HG03565 (cell line): Measurements from ENCODE around the gene EXTL1.

Experiments
- ATAC-seq: cut with Tn5 transposase; IDR thresholded peaks from one replicate; pipeline ENCODE4 v1.9.1; 2021; ENCODE audit warnings: mild to moderate bottlenecking, moderate library complexity; ENCODE audit not compliant: unreplicated experiment

The EXTL1 gene

GRCh38 chr1:26041978-26042377, 20.4 kb downstream of the EXTL1 start:
- no peak for ATAC-seq

DNA sequence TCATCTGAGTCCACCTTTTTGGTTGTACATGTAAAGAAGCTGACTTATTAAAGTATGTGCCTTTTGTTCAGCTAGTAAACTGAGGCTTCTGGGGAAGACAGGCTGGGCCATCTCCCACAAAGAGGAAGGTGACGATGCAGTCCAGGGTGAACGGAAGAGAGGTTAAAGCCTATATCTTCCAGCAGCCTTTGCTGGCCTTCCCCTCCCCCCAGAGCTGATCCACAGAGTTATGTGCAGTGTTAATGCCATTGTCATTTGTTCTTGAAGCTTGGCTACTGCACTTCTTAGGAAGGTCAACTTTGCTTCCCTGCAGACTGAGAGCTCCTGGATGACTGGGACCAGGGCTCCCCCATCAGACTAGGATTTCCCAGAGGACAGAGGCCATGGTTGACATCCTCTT, 22.2 kb downstream of the EXTL1 start:
- no peak for ATAC-seq

DNA sequence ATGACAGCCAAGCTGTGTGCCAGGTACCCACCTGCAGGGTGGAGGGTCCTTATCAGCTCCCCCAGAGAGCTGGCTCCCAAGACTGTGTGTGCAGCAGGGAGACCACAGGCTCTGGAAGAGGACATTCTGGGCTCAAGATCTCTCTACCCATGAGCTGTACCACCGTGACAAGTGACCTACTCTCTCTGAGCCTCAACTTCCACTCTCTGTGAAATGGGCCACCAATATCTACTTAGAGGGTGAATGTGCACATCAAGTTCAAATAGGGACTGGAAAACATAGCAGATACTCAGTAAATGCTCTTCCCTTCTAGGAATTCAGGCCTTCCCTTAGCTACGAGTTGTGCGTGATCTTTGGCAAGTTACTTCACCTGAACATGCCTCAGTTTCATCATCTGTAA, 22.8 kb downstream of the EXTL1 start:
- ATAC-seq = no peak

GRCh38 chr1:26044971-26045721, 23.6 kb downstream of the EXTL1 start:
- no peak for ATAC-seq

- no peak for ATAC-seq
Observed at GRCh38 chr1:26045722-26046245, 24.2 kb downstream of the EXTL1 start, which contains the start of gene SLC30A2. Gene SLC30A2, minus strand, starts transcription at chr1:26046118. Its CDS starts 222 bp downstream, at chr1:26045896.

- no peak for ATAC-seq
Observed at GRCh38 chr1:26046246-26047095, 24.9 kb downstream of the EXTL1 start.

GRCh38 chr1:26047278-26047874, 25.8 kb downstream of the EXTL1 start:
- ATAC-seq = no peak

DNA sequence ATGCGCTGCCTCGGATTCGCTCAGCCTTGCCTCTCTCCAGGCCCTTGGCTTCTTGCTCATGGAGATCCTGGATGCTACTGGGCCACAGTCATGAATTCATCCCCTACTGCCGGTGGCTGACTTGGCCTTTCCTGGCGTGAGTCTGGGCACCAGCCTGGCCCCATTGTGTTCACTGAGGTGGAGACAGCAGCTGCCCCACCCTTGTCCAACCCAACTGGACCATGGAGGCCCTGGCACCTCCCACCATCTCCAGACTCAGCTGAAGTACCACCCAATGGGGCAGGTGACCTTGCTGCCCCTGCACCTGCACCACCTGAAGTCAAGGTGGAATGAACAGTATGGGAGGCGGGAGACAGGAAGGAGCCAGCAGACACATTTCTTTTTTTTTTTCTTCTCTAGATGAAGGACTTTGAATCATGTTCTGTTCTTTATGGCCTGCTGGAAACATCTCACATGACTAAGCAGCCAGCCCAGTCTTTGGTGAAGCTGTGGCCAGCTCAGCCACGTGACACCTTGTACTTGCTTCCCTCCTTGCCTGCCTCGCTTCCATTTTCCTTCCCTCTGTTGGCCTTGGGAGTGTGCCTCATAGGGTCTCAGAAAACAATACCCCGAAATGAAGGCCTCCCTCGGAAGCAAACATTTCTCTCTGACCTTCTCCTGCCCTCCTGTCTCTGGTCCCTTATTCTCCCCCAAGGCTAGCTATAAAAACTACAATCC, 28.1 kb downstream of the EXTL1 start:
- ATAC-seq = no peak

DNA sequence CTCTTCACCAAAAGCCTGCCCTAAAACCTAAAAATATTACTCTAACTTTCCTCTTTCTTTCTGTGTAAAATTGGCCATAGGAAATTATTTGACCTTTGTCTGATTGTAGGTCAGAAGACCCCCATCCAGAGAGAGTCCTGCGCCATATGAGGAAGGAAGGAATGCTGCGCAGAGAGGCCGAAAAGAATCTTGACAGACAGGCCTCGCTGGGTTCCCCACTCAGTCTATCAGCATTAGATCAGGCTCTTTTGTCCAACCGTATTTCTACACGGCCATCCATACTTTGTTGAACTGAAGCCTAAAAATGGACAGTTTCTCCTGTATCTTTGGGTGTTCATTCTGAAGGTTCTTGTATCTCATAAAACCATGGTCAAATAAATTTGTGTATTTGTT, 28.7 kb downstream of the EXTL1 start:
- no peak for ATAC-seq

DNA sequence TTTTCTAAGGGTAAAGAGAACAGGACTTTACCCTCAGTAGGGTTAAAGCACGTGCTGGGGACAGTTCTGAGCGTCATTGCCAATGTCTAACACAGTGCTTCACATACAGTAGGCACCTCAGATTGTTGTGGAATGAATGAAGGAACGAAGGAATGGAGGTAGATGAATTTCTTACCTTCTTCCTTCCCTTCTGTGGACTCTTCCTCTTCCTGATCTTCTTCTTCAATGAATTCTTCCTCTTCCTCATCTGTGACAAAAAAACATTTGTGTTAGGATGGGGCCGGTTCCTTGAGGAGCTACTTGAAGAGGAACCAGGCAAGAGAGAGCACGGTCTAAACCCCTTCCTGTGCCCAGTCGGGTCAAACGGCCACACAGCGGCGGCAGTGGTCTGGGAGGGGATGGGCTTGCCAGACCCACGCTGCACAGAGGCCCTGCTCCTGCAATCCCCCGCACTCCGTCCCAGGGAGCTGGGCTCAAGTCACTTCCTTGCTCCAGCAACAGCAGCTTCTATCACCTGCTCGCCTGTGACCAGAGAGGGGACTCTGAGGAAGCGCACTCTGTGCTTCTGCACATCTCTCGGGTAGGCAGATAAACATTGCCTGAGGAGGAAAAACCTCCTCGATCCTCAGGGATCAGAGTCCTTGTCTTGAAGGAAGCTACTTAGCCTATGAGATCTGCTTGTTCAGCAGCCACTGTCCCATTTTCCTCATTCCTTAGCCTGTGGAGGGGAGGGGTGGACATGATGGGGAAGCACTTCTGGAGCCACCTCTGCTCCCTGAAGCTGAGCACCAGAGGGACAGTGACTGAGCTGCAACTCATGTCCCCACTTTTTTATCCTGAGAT, 32.4 kb downstream of the EXTL1 start:
- no peak for ATAC-seq

GRCh38 chr1:26055041-26055440, 33.5 kb downstream of the EXTL1 start:
- ATAC-seq = no peak

GRCh38 chr1:26057189-26057588, 35.6 kb downstream of the EXTL1 start:
- ATAC-seq = no peak

GRCh38 chr1:26058052-26058595, 36.5 kb downstream of the EXTL1 start:
- ATAC-seq = no peak

DNA sequence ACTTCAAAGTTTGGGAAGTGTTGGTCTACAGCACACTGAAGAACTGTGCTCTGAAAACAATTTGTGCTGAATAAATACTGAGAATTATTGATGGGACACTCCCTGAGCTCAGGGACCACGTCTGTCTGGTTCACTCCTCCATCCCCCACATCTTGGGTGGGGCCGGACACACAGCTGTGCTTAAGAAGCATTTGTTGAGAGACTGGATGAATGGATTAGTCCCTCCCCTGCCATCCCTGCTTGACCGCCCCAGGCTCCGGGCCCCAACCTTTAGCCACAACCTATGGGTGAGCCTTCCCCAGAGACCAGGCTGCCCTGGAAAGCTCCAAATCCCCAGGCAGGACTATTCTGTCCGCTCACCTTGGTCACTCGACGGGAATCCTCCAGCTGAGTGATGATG, 38.3 kb downstream of the EXTL1 start:
- ATAC-seq = no peak

DNA sequence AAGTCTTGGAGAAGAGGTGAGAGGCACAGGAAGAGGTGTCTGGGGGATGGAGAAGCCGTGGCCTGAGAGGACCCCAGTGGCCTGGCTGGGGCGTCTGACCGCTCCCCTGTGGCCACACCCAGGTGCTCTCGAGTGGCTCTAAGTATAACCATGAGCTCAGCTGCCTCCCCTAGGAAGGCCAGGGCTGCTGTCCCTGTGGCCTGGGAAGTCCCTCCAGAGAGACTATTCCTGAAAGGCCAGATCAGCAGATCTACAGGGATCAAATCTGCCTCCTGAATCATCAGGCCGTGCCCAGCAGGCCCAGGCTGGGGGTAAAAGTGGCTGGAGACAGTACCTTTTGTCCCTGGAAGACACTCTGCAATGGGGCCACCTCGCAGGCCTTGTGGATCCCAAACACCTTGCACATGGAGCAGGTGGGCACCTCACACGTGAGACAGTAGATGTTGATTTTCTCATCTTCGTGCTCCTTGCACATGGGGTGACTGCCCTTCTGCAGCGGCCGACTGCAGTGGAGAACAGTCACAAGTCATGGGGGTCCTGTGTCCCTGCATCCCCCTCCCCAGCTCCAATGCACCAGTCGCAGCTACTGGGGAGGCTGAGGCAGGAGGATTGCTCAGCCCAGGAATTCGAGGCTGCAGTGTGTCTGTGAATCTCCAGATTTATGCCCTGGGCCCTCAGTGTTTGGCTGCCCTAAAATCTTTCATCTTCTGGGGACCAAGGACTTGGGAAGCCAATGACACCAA, 39.4 kb downstream of the EXTL1 start:
- ATAC-seq = no peak

DNA sequence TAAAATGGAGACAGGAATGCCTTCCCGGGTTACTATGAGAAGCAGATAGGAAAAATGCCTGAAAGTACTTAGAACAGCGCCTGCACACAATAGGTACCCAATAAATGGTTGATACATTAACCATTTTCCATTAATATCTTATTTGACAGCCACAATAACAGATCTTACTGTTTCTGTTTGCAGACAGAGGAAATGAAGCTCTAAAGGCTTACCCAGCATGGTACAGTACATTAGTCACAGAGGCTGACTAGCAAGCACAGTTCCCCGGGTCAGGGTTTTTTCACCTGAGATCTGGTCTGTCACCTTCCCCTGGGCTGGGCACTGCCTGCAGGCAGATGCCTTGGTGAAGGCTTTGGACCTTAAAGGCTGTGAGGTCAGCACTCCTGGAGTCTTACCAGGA, 43.0 kb downstream of the EXTL1 start:
- ATAC-seq = no peak

DNA sequence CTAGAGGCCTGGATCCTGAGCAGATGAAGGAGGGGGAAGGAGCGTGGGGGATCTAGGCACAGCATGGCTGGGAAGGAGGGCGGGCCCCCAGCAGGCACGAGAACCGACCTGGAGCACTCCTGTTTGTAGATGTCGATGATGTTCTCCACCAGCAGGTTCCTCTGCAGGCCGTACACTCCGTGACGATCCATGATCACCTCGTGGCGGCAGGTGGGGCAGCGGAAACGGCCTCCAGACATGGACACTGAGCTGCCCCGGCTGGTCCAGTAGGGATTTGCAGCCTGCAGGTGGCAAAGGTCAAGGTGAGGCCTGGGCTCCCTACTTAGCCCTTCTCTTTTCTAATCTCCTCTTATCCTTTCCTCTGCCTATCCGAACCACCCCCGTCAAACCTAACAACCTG, 44.6 kb downstream of the EXTL1 start:
- no peak for ATAC-seq

GRCh38 chr1:26066857-26067256, 45.3 kb downstream of the EXTL1 start:
- ATAC-seq = no peak

GRCh38 chr1:26067432-26067911, 45.9 kb downstream of the EXTL1 start, which contains the start of gene TRIM63:
Gene TRIM63, minus strand, starts transcription at chr1:26067630. Its CDS starts 136 bp downstream, at chr1:26067494.
- ATAC-seq = no peak
